ENCODE results near the gene CETP. TPM values are rescaled to one million over a fixed set of nuclear protein-coding genes. Genes with fewer than 3 reads are reported as not detected.

CETP gene
- total and polyA plus RNA-seq, 9 donors: 0.13 to 1.3 (median 0.20) TPM; not detected in 4

DNA sequence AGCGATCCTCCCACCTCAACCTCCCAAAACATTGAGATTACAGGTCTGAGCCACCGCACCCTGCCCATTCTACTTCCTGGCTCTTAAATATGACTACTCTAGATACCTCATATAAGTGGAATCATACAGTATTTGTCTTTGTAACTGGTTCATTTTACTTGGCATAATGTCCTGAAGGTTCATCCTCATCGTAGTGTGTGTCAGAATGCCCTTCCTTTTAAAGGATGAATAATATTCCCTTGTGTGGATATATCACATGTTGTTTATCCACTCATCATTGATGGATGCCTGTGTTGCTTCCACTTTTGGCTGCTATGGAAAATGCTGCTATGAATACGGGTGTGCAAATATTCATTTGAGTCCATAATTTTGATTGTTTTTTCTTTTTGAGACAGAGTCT, 5.7 kb upstream of the CETP start:
- Histone ChIP-seq H3K9me3 (no peaks in the 10 kb centered on the region), H3K36me3 (no peaks in the 10 kb centered on the region), H3K27me3 (no peaks in the 10 kb centered on the region), H3K4me1 (ENCODE audit: insufficient read depth) (peaks cover 5% of the 10 kb centered on the region), H3K4me3 (no peak overlapping the region), H3K27ac (no peak overlapping the region)
- DNase-seq: no peak
- 89 to 91% (median 90%) methylated on average over 4 of the region's 4 CpGs for WGBS, 3 donors
- intact Hi-C loops (cut with DNase I): no loop called here
- TF ChIP-seq, protein P1, sequence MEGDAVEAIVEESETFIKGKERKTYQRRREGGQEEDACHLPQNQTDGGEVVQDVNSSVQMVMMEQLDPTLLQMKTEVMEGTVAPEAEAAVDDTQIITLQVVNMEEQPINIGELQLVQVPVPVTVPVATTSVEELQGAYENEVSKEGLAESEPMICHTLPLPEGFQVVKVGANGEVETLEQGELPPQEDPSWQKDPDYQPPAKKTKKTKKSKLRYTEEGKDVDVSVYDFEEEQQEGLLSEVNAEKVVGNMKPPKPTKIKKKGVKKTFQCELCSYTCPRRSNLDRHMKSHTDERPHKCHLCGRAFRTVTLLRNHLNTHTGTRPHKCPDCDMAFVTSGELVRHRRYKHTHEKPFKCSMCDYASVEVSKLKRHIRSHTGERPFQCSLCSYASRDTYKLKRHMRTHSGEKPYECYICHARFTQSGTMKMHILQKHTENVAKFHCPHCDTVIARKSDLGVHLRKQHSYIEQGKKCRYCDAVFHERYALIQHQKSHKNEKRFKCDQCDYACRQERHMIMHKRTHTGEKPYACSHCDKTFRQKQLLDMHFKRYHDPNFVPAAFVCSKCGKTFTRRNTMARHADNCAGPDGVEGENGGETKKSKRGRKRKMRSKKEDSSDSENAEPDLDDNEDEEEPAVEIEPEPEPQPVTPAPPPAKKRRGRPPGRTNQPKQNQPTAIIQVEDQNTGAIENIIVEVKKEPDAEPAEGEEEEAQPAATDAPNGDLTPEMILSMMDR (IDR thresholded peaks at IDR 0.05): no peak

DNA sequence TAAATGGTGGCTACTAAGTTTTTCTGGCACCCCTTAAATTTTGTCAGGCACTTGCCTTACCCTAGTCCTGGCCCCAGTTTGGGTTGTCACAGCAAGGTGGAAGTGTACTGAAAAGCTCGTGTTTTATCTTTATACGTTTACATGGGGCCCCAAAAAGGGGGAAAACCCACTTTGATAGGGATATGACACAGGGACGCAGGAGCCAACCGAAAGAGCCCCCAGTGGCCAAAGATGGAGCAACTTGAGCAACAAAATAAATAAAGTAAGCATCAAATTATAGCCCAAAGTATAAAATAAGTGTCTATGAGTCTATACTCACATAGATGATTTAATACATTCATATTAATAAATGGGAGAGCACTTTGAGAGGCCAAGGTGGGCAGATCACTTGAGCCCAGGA, 5.0 kb upstream of the CETP start:
- DNase-seq: no peak
- WGBS, 3 donors: 56 to 61% (median 57%) methylated on average over 4 of the region's 4 CpGs
- peaks cover 8% of the 10 kb centered on the region for H3K4me1 ChIP-seq (ENCODE audit: insufficient read depth)
- H3K4me3 ChIP-seq: no peak overlapping the region
- intact Hi-C loops (cut with DNase I): no loop called here
- H3K9me3 ChIP-seq: no peaks in the 10 kb centered on the region
- no peaks in the 10 kb centered on the region for H3K36me3 ChIP-seq
- H3K27me3 ChIP-seq: no peaks in the 10 kb centered on the region
- TF ChIP-seq, protein P1 (IDR thresholded peaks at IDR 0.05): no peak
- no peak for TF ChIP-seq EP300 (IDR thresholded peaks at IDR 0.05)
- no peak overlapping the region for H3K27ac ChIP-seq

DNA sequence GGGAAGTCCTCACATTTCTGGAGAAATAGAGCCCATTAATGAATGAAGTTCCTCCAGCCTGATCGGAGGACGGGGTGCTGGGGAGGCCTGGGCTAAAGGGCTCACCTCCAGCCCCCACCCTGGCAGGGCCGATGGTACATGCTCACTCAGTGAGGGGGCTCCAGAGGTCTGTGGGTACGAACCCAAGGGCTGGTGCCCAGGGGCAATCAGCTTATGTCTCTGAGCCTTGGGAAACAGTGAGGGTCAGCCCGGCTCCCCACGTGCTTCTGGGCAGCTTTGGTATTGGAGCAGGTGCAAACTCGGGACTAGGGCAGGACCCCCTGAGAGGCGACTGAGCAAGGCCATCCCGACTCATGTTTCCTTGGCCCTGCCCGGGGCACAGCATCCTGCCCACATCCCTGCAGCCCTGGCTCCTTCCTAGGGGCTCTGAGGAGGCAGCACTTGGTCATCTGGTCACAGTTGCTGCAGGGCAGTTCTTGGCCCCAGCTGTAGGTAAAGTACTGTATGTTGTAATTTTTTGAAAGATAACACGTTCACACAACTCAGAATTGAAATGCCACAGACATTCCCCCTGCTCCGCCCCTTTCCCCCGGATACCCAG, 969 bp upstream of the CETP start:
- peak in 1 of 5 donors; percentile 34 for DNase-seq
- H3K27me3 ChIP-seq: no peaks in the 10 kb centered on the region
- intact Hi-C loops (cut with DNase I): no loop called here

DNA sequence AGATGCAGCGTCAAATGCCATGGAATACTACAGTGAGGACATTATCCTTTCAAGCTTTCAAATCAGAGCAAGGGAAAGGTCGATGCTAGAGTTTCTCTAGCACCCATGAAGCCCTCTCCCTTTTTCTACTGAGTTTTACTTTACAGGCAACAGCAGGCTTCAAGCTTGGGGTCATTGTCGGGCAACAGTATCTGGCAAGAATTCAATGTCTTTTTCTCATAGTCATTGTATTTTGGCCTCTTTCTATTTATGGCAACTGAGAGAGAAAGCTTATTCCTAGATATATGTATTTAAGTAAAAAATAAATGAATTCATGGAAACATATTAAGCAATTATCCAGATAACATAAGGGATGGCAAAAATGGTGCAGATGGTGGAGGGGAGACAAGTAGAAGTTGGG, 364 bp upstream of the CETP start:
- WGBS, 3 donors: 20 to 39% (median 26%) methylated on average over 3 of the region's 3 CpGs
- DNase-seq: no peak
- Histone ChIP-seq H3K27ac (peak overlapping the region in 1 of 2 donors; percentile 49), H3K4me3 (no peak overlapping the region), H3K36me3 (no peaks in the 10 kb centered on the region), H3K4me1 (ENCODE audit: insufficient read depth) (peaks cover 14% of the 10 kb centered on the region), H3K9me3 (no peaks in the 10 kb centered on the region), H3K27me3 (no peaks in the 10 kb centered on the region)
- TF ChIP-seq POLR2A (IDR thresholded peaks at IDR 0.05): no peak
- TF ChIP-seq EP300 (IDR thresholded peaks at IDR 0.05): no peak
- TF ChIP-seq, protein P1 (IDR thresholded peaks at IDR 0.05): no peak
- intact Hi-C loops (cut with DNase I): no loop called here

More for the DNA sequence above, 969 bp upstream of the CETP start:
- Histone ChIP-seq H3K4me1 (ENCODE audit: insufficient read depth) (peaks cover 14% of the 10 kb centered on the region), H3K36me3 (no peaks in the 10 kb centered on the region), H3K27ac (no peak overlapping the region), H3K4me3 (no peak overlapping the region), H3K9me3 (no peaks in the 10 kb centered on the region)
- TF ChIP-seq, protein P1 (IDR thresholded peaks at IDR 0.05): no peak
- TF ChIP-seq EP300 (IDR thresholded peaks at IDR 0.05) (no peak), POLR2A (IDR thresholded peaks at IDR 0.05) (no peak)
- WGBS, 3 donors: 50 to 62% (median 52%) methylated on average over 12 to 13 of the region's 13 CpGs
